ENCODE results near the gene SP9. TPM values are rescaled to one million over a fixed set of nuclear protein-coding genes. Genes with fewer than 3 reads are reported as not detected.

The SP9 gene
- total and polyA plus RNA-seq, 12 donors = 0.09 TPM; not detected in 11

DNA sequence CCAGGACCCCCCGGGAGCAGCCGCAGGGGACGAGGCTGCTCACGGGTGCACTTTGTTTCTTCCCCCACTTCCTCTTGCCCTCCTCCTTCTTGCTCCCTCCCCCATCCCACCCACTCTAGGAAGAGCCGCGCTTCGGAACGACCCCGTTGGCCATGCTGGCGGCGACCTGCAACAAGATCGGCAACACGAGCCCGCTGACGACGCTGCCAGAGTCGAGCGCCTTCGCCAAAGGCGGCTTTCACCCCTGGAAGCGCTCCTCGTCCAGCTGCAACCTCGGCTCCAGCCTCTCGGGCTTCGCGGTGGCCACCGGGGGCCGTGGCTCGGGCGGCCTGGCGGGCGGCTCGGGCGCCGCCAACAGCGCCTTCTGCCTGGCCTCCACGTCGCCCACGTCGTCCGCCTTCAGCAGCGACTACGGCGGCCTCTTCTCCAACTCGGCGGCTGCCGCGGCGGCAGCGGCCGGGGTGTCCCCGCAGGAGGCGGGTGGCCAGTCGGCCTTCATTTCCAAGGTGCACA is 1.3 kb downstream of the SP9 start:
- TF ChIP-seq CTCF (IDR thresholded peaks at IDR 0.05) = peak in 1 of 9 donors; percentile 22
- intact Hi-C loops (cut with DNase I) = loop anchor here in 2 of 10 donors (10.0 kb wide), 2 partner anchors 91 to 761 kb away; partner anchors contain the start of gene OLA1 (in 1 of the 2)
- H3K27ac ChIP-seq = peak overlapping the region in 1 of 10 donors; percentile 8
- H3K4me1 ChIP-seq = peaks cover 17 to 74% (median 60%) of the 10 kb centered on the region in 9 donors
- ATAC-seq (peak in 1 of 8 donors; percentile 12), DNase-seq (no peak)
- peaks cover 66 to 100% (median 100%) of the 10 kb centered on the region in 7 donors for H3K27me3 ChIP-seq
- peak overlapping the region; percentile 7 to 50 (median 30) for H3K4me3 ChIP-seq
- H3K36me3 ChIP-seq = peaks cover 0 to 17% (median 0%) of the 10 kb centered on the region in 9 donors
- no peaks in the 10 kb centered on the region for H3K9me3 ChIP-seq
- WGBS, 2 donors = 0 to 1% methylated on average over 45 to 54 of the region's 54 CpGs

GRCh38 chr2:174336501-174337336 is 2.0 kb downstream of the SP9 start:
- peak overlapping the region in 1 of 10 donors; percentile 8 for H3K27ac ChIP-seq
- H3K27me3 ChIP-seq = peaks cover 60 to 100% (median 99%) of the 10 kb centered on the region in 7 donors
- H3K36me3 ChIP-seq = peaks cover 0 to 17% (median 0%) of the 10 kb centered on the region in 9 donors
- peak overlapping the region; percentile 7 to 50 (median 30) for H3K4me3 ChIP-seq
- DNase-seq (peak in 1 of 2 donors; percentile 26), ATAC-seq (peak in 1 of 8 donors; percentile 38)
- no peaks in the 10 kb centered on the region for H3K9me3 ChIP-seq
- intact Hi-C loops (cut with DNase I) = loop anchor here in 2 of 10 donors (10.0 kb wide), 2 partner anchors 92 to 762 kb away; partner anchors contain the start of gene OLA1 (in 1 of the 2)
- TF ChIP-seq CTCF (IDR thresholded peaks at IDR 0.05) = peak in 2 of 9 donors; percentile 8 to 17
- H3K4me1 ChIP-seq = peaks cover 18 to 80% (median 65%) of the 10 kb centered on the region in 9 donors
- WGBS, 2 donors = 1 to 2% methylated on average over 99 to 102 of the region's 102 CpGs

DNA sequence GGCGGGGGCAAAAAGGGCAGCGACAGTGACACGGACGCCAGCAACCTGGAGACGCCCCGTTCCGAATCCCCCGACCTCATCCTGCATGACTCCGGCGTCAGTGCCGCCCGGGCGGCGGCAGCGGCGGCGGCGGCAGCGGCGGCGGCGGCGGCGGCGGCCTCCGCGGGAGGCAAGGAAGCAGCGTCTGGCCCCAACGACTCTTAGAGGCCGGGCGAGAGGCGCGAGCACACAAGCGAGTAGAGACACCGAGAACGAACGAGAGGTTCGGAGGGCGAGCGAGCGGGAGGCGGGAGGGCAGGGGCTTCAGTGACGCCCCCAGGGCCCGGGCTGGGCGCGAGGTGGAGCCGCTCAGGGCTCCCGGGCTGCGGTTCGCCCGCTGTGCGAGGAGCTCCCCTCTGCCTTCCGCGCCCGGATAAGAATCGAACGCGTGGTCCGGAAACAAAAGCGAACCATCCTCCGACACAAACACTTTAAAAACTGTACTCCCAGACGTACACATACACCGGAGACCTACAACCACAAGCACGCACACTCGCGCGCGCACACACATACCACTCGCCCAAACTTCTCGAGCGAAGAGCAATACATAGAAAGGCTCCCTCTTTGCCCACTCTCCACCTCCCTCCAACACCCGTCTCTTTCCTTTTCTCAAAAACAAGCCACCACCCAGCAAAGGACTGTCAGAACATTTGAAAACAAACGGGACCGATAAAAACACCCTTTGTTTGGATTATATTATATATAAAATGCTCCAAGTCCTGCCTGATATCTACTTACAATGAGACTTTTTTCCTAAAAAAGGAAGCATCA is 2.8 kb downstream of the SP9 start:
- Histone ChIP-seq H3K27ac (no peak overlapping the region), H3K27me3 (peaks cover 67 to 100% (median 99%) of the 10 kb centered on the region in 7 donors), H3K36me3 (peaks cover 0 to 17% (median 0%) of the 10 kb centered on the region in 9 donors), H3K4me1 (peaks cover 24 to 85% (median 70%) of the 10 kb centered on the region in 9 donors), H3K4me3 (peak overlapping the region in 8 of 10 donors; percentile 25 to 50 (median 32)), H3K9me3 (no peaks in the 10 kb centered on the region)
- intact Hi-C loops (cut with DNase I) = loop anchor here in 2 of 10 donors (10.0 kb wide), 2 partner anchors 93 to 763 kb away; partner anchors contain the start of gene OLA1 (in 1 of the 2)
- no peak for TF ChIP-seq CTCF (IDR thresholded peaks at IDR 0.05)
- ATAC-seq = no peak
- WGBS, 2 donors = 2 to 3% methylated on average over 63 to 74 of the region's 74 CpGs
- DNase-seq = no peak

Measured in heart right ventricle (tissue), 16 donors.